ENCODE data around the gene AMBRA1.

The AMBRA1 gene

DNA sequence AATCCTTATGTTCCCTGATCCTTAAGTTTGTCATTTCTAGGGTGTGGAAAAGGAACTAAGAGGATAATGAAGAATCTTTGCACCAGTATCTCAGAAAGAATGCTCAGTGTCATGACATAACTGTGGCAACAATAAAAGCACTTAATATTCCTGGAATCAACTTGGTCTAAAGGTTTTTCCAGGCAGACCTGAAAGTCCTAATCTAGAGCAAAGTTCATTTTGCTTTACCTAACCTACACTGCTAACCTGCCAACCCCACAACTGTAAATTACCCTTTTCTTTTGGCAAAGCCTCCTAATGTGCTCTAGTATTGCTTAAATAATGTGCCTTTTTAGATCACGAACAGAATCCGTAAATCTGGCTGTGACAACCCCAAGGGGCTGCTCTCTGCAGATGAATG, 82.5 kb downstream of the AMBRA1 start:
- no peaks in the 10 kb centered on the region for H3K9me3 Mint-ChIP-seq
- ATAC-seq (replicated peaks) (no peak), DNase-seq (no peak)
- H3K27me3 Mint-ChIP-seq = no peaks in the 10 kb centered on the region
- peaks cover 19% of the 10 kb centered on the region for H3K36me3 Mint-ChIP-seq (ENCODE audit: insufficient read depth)
- peak overlapping the region in 1 of 2 donors; percentile 72 for H3K27ac Mint-ChIP-seq
- H3K4me1 Mint-ChIP-seq (ENCODE audit: low read depth in 2 of 2) = peaks cover 8 to 17% of the 10 kb centered on the region in 2 donors
- H3K4me3 Mint-ChIP-seq = no peak overlapping the region

DNA sequence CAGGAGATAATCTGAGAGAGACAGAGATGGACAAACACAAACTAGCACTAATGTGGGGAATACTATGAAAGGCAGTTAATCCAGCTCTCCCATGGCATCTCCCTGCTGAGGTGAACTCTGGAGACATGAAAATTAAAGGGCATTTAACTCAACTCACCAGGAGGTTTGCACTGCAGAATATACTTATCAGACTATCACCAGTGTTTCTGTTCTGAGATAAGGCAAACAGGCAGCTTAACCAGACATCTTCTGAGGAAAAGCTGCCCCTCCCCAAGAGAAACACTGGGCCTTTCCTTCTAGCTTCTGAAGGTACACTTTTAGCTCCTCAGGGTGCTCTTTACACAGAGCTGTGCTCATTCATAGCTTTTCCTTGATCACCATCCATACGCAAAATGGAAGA, 85.5 kb downstream of the AMBRA1 start:
- Mint-ChIP-seq H3K27ac (peak overlapping the region; percentile 15 to 33), H3K4me1 (ENCODE audit: low read depth in 2 of 2) (peaks cover 1 to 16% of the 10 kb centered on the region in 2 donors), H3K36me3 (ENCODE audit: insufficient read depth) (peaks cover 26% of the 10 kb centered on the region), H3K27me3 (no peaks in the 10 kb centered on the region), H3K4me3 (no peak overlapping the region), H3K9me3 (no peaks in the 10 kb centered on the region)
- ATAC-seq (replicated peaks) (no peak), DNase-seq (no peak)

DNA sequence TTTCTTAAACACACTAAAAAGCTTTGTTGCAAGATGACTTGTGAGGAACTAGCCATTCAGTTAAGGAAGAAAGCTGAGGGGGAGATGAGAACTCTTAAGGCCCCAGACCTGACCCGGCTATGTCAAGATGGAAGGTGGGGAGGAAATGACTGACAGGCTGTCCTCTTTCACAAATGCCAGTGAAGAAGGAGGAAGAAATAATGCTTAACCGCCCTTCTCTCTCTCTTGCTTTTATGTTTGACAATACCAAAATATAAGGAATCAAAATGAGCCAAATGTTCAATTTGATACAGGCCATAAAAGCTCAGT, 87.4 kb downstream of the AMBRA1 start:
- H3K36me3 Mint-ChIP-seq (ENCODE audit: insufficient read depth) = peaks cover 27% of the 10 kb centered on the region
- DNase-seq (no peak), ATAC-seq (replicated peaks) (no peak)
- no peaks in the 10 kb centered on the region for H3K9me3 Mint-ChIP-seq
- peaks cover 1 to 12% of the 10 kb centered on the region in 2 donors for H3K4me1 Mint-ChIP-seq (ENCODE audit: low read depth in 2 of 2)
- no peaks in the 10 kb centered on the region for H3K27me3 Mint-ChIP-seq
- H3K4me3 Mint-ChIP-seq = no peak overlapping the region
- H3K27ac Mint-ChIP-seq = no peak overlapping the region

DNA sequence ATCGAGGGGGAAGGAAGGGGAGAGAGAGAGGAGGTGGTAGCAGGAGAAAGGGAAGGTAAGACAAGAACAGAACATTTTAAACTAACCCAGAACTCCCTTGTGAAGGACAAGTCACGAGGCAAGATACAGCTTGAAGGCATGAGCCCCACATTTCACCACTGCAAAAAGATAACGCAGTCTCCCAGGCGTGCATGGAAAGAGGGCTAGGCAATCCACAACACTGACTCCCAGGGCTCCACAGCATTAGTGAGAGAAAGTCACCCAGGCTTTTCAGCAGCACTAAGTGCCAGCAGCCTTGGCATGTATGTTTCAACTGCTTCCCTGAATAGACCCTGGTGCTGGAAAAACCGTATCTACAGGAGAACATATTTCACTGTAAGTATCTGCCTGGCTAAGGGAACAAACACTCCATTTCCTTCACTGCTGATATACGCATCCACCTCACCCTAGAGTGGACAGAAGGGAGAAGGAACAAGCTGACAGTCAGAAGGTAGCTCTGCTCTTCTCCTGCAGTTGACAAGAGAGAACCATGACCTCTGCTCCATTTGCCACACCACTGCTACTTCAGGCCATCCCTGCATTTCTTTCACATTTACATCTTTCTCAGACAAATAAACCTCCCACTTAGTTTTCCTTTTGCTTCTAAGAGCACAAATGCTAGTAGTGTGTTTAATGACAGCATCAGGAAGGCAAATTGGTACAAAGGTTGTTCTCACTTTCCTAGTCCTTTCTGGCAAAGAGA, 87.9 kb downstream of the AMBRA1 start:
- Mint-ChIP-seq H3K9me3 (no peaks in the 10 kb centered on the region), H3K4me1 (ENCODE audit: low read depth in 2 of 2) (peaks cover 1 to 12% of the 10 kb centered on the region in 2 donors), H3K36me3 (ENCODE audit: insufficient read depth) (peaks cover 27% of the 10 kb centered on the region), H3K27ac (peak overlapping the region; percentile 55 to 63), H3K27me3 (no peaks in the 10 kb centered on the region), H3K4me3 (no peak overlapping the region)
- DNase-seq (no peak), ATAC-seq (replicated peaks) (no peak)

DNA sequence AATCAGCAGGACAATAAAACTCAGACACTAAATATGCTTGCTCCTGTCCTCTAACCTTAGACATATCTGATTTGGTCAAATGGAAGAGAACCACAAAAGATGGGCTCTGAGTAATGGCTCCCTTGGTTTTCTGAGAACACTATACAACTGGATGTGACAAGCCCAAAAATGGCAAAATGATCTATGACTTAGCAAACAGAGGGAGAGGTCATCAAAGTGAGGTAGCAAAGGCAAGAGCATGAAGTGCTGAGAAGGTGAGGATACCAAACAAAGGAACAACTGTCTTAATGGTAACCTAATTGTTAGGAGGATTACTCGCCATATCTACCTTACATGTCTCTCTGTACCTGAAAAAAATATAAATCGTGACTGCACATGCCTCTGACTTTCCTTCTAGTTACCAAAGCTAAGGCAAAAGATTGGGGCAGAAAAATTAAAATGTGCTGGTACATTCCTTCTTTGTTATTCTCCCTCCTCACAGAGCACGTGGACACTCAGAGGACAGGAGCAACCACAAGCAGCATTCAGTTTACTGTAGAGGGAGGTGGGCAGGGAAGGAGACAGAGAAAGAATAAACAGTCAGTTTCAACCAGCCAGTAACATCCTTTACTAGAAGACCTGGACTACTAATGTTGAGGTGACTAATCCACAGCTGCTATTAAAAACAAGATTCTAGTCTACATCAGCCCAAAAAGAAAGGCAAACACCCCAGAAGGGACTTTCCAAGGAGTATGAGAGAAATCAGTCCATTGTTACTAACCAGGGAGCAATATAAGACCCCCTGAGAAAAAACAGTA, 88.8 kb downstream of the AMBRA1 start:
- Mint-ChIP-seq H3K9me3 (no peaks in the 10 kb centered on the region), H3K36me3 (ENCODE audit: insufficient read depth) (peaks cover 27% of the 10 kb centered on the region), H3K4me3 (no peak overlapping the region), H3K4me1 (ENCODE audit: low read depth in 2 of 2) (peaks cover 1 to 18% of the 10 kb centered on the region in 2 donors), H3K27me3 (no peaks in the 10 kb centered on the region), H3K27ac (peak overlapping the region; percentile 55 to 63)
- ATAC-seq (replicated peaks) (no peak), DNase-seq (no peak)

DNA sequence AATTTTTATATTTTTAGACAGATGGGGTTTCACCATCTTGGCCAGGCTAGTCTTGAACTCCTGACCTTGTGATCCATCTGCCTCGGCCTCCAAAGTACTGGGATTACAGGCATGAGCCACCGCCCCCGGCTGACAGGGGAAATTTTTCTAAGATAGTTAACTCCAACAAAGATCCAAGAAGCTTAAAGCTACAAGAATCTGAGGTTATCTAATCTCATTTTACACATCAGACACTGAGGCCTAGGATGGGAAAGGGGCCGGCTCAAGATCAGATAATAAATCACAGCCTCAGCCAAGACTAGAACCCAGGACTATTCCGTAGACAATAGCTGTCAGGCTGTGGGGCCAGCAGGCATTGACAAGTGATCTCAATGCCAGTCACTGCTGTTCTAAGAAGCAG, 94.0 kb downstream of the AMBRA1 start:
- ATAC-seq (replicated peaks) = no peak

DNA sequence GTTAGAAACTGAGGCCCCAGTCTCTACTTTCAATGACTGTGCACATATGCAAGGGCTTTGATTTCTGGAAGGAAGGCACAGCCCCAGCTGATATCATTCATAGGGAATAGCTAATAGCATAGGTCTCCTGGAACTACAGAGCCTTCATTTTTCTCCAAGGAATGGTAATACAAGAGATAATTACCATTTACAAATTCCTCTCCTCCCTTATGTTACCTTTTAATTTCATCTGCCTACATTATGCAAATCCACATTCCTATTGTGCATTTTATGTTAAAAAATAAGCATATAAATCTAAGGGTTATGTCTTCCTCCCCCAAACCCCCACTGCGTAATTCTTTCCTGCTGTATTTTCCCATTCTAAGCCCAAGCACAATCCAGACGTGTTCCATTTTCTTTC, 94.9 kb downstream of the AMBRA1 start:
- Mint-ChIP-seq H3K9me3 (no peaks in the 10 kb centered on the region), H3K27ac (no peak overlapping the region), H3K27me3 (no peaks in the 10 kb centered on the region), H3K4me1 (ENCODE audit: low read depth in 2 of 2) (peaks cover 0 to 14% of the 10 kb centered on the region in 2 donors), H3K36me3 (ENCODE audit: insufficient read depth) (peaks cover 16% of the 10 kb centered on the region), H3K4me3 (no peak overlapping the region)
- no peak for ATAC-seq (replicated peaks)
- no peak for DNase-seq

More for the DNA sequence above, 94.0 kb downstream of the AMBRA1 start:
- peaks cover 10% of the 10 kb centered on the region for H3K36me3 Mint-ChIP-seq (ENCODE audit: insufficient read depth)
- H3K27me3 Mint-ChIP-seq = no peaks in the 10 kb centered on the region
- peaks cover 1 to 14% of the 10 kb centered on the region in 2 donors for H3K4me1 Mint-ChIP-seq (ENCODE audit: low read depth in 2 of 2)
- H3K27ac Mint-ChIP-seq = no peak overlapping the region
- DNase-seq = no peak
- no peaks in the 10 kb centered on the region for H3K9me3 Mint-ChIP-seq
- no peak overlapping the region for H3K4me3 Mint-ChIP-seq

DNA sequence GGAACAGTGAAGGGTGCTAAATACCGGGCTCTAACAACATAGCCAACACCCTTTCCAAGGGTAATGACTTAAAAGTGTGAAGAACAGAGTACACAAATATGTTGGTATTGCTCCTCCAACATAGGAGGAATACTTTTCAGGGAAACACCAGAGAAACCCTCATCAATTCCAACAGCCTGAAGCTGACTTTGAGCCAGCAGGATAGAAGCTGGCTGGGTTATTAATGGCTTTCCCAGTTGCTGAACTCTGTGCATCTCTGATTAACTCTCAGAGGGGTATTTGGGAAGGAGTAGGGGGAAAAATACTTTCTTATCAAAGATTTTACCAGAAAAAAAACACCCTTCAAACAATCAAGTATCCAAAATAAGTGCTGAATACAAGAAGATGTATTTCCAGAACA, 95.6 kb downstream of the AMBRA1 start:
- Mint-ChIP-seq H3K4me3 (no peak overlapping the region), H3K27ac (peak overlapping the region; percentile 1 to 4)

DNA sequence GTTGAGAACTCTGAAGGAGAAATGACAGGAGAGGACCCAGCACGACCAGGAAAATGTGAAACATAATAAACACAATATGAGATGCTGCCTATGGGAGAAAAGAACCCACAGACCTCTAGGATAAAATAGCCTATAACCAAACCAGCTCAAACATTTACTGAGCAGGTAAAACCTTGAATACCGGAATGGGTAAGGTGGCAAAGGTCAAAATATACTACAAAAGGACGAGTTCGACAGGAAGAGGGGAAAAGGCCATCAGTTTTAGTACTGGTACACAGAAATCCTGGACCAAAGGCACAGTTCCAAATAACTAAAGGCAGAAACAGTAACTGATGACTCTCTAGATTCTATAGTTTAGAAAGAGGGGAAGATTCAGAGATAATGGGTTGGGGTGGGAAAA, 96.3 kb downstream of the AMBRA1 start:
- ATAC-seq (replicated peaks) (no peak), DNase-seq (no peak)
- H3K9me3 Mint-ChIP-seq = no peaks in the 10 kb centered on the region
- H3K27me3 Mint-ChIP-seq = no peaks in the 10 kb centered on the region
- peaks cover 0 to 14% of the 10 kb centered on the region in 2 donors for H3K4me1 Mint-ChIP-seq (ENCODE audit: low read depth in 2 of 2)
- peak overlapping the region; percentile 1 to 4 for H3K27ac Mint-ChIP-seq
- H3K4me3 Mint-ChIP-seq = no peak overlapping the region
- peaks cover 22% of the 10 kb centered on the region for H3K36me3 Mint-ChIP-seq (ENCODE audit: insufficient read depth)

More for the DNA sequence above, 95.6 kb downstream of the AMBRA1 start:
- Mint-ChIP-seq H3K9me3 (no peaks in the 10 kb centered on the region), H3K27me3 (no peaks in the 10 kb centered on the region), H3K4me1 (ENCODE audit: low read depth in 2 of 2) (peaks cover 0 to 14% of the 10 kb centered on the region in 2 donors), H3K36me3 (ENCODE audit: insufficient read depth) (peaks cover 21% of the 10 kb centered on the region)
- DNase-seq (no peak), ATAC-seq (replicated peaks) (no peak)

DNA sequence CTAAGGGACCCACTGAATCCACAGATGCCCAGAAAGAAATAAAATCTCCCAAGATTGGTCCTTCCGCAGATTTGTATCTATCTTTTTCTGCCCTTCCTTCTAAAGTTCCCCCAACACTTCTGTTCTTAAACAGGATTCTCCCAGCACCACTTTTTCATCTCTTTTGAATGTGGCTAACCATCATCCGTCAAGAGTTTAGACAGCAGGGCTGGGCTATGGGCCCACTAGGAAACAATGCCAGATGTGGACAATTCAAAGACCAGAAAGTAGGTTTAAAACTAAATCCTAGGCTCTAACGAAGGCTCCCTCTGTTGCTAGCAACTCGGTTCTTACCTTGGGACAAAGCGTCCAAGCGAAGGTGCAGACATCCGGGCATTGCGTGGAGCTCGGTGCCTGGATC, 100.0 kb downstream of the AMBRA1 start:
- ATAC-seq (replicated peaks) (no peak), DNase-seq (no peak)
- Mint-ChIP-seq H3K9me3 (no peaks in the 10 kb centered on the region), H3K4me3 (no peak overlapping the region), H3K36me3 (ENCODE audit: insufficient read depth) (peaks cover 26% of the 10 kb centered on the region), H3K4me1 (ENCODE audit: low read depth in 2 of 2) (peaks cover 12 to 15% of the 10 kb centered on the region in 2 donors), H3K27ac (no peak overlapping the region), H3K27me3 (no peaks in the 10 kb centered on the region)

DNA sequence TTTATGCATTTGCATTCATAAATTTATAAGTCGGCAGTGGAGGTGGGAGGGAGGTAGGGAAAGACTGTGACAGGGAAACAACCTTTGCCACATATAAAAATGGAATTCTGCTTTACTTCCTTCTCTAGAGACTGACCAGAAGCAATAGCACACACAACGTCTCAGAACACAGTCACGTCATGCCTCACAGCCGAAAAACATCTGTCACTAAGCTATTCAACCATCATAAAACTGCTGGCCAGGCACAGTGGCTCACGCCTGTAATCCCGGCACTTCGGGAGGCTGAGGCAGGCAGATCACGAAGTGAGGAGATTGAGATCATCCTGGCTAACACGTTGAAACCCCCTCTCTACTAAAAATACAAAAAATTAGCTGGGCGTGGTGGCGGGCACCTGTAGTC, 101.3 kb downstream of the AMBRA1 start:
- Mint-ChIP-seq H3K4me1 (ENCODE audit: low read depth in 2 of 2) (peaks cover 4 to 15% of the 10 kb centered on the region in 2 donors), H3K4me3 (no peak overlapping the region), H3K27me3 (no peaks in the 10 kb centered on the region), H3K27ac (no peak overlapping the region), H3K9me3 (no peaks in the 10 kb centered on the region), H3K36me3 (ENCODE audit: insufficient read depth) (peaks cover 26% of the 10 kb centered on the region)
- DNase-seq (no peak), ATAC-seq (replicated peaks) (no peak)

DNA sequence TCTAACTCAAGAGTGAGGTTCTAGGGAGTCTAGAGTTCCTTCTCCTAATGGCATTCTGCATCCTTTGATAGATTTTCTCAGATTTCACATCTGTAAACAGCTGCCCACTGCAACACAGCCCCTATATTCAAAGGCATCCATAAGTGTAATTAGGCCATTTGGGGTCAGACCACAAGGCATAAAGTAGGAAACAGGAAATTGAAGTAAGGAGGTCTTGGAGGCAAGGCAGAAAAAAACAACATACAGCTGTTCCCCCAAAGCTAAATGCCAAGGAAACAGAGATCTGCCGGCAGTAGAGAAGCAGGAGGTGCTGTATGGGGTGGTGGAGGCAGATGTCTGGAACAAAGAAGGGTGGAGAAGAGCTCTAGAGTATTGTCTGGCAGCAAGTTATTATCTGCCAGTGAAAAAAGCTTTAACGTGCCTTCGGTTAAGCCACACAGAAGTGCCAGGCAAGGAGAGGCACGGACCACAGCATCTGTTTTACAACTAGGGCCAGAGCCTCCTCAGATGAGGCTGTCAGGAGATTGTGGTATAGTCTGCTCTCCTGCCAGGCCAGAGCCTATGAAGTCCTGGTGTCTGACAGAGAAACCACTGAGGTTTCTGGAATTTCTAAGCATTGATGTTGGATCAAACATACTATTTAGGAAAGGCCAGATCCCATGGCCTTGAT, 102.0 kb downstream of the AMBRA1 start:
- Mint-ChIP-seq H3K27ac (peak overlapping the region in 1 of 2 donors; percentile 8), H3K9me3 (no peaks in the 10 kb centered on the region), H3K4me3 (no peak overlapping the region), H3K36me3 (ENCODE audit: insufficient read depth) (peaks cover 26% of the 10 kb centered on the region), H3K4me1 (ENCODE audit: low read depth in 2 of 2) (peaks cover 4 to 15% of the 10 kb centered on the region in 2 donors), H3K27me3 (no peaks in the 10 kb centered on the region)
- ATAC-seq (replicated peaks) (no peak), DNase-seq (no peak)

DNA sequence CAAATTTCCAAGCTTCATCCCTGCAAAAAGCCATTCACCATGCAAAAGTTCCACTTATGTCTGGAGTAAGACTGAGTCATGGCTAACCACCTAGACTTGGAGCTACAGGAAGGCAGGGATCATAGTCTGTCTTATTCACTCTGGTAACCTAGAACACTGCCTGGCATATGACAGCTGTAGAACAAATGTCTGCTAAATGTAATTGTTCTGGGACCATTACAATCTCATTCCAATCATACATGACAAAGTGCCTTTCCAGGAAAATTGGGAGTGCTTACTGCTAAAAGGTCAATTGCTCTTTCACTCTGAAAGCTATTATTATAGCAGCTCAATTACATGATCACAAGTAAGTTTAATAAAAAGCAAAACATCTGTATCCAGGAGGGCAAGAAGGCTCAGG, 103.2 kb downstream of the AMBRA1 start:
- H3K9me3 Mint-ChIP-seq = no peaks in the 10 kb centered on the region
- DNase-seq (no peak), ATAC-seq (replicated peaks) (no peak)
- H3K4me1 Mint-ChIP-seq (ENCODE audit: low read depth in 2 of 2) = peaks cover 4 to 15% of the 10 kb centered on the region in 2 donors
- H3K27ac Mint-ChIP-seq = no peak overlapping the region
- no peak overlapping the region for H3K4me3 Mint-ChIP-seq
- no peaks in the 10 kb centered on the region for H3K27me3 Mint-ChIP-seq
- H3K36me3 Mint-ChIP-seq (ENCODE audit: insufficient read depth) = peaks cover 26% of the 10 kb centered on the region
